RPMI8226 (cell line): ENCODE results near the gene ENAM.
"Not testable (repeated sequence)": the region's sequence is repeated elsewhere in the genome, so short reads cannot be mapped to it uniquely, and the experiment has no call there.

Source experiments
- DNase-seq: peaks from one replicate; pipeline ENCODE4 v3.0.0-alpha.2; 2015

The ENAM gene

GRCh38 chr4:70680934-70681333 is 52.4 kb downstream of the ENAM start:
- no peak for DNase-seq

DNA sequence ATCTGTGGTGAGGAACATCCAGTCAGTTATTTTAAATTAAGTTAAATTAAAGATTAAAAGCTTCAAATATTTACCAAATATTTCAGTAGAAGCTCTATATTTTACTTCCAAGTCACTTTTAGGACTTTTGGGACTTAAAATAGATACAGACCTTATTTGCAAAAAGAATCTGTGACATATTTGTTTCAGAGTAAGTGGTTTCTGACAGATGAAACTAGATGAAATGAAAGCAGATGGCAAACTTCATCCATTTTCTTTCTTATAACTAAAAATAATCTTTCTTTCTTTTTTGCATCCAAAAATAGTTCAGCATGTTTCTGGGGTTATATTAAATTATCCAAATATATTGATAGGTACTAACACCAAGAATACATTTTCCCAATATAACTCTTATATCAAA is 53.2 kb downstream of the ENAM start:
- DNase-seq, result no peak

- not testable (repeated sequence) for DNase-seq
Measured at GRCh38 chr4:70682142-70682541, 53.6 kb downstream of the ENAM start.

GRCh38 chr4:70687392-70687791 is 58.8 kb downstream of the ENAM start:
- DNase-seq, result peak; percentile 47

DNA sequence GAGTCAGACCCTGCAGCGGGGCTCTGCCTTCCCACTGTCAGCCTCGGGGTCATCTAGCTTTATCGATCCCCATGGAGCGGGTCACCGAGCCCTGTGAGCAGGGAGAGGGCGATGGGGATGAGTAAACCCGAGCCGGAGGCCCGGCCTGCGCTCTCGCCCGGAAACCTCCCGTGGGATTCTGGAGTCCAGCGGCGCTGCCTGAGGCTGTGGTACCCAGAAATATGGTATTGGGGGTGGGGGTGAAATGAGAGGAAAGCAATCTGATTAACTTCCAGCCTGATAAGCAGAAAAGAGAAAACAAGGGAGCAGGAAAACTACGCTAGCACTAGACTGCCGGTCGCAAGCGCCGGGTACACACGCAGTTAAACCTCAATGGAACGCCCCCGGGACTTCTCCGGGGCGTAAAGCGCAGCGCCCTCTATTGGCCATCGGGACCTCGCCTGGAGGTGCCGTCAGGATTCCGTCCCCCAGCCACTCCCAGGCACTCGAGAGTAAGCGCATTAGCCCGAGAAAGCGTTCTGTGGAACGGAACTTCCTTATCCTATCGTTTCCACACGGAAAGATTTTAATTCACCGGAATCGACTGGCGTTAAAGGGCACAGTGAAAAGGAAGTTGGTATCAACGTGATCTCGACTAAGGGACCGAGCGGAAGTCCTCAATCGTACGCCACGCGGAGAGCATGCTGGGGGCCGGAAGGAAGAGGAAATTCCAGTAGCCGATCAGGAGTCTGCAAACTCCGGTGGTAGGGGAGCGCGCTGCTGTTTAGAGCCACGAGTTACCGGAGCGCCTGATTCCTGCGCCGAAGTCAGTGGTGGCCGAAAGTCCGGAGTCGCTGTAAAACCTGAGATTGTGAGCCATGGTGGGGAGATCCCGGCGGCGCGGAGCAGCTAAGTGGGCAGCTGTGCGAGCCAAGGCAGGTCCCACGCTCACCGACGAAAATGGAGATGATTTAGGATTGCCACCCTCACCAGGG is 59.6 kb downstream of the ENAM start, which contains the start of gene UTP3:
TSS of gene UTP3 (plus strand) at position 712 of the 974 bp plus-strand sequence. CDS start at position 858, 146 bp downstream.
- DNase-seq, result peak; percentile 95

GRCh38 chr4:70688795-70689231 is 60.3 kb downstream of the ENAM start:
- DNase-seq, result no peak

GRCh38 chr4:70691661-70692060 is 63.1 kb downstream of the ENAM start:
- DNase-seq, result no peak

- DNase-seq, result not testable (repeated sequence)
Measured at GRCh38 chr4:70694633-70695032, 66.1 kb downstream of the ENAM start.
